M059J (cell line): ENCODE data around the gene CENPVL3. TPM values are rescaled to one million over a fixed set of nuclear protein-coding genes. Genes with fewer than 3 reads are reported as not detected.
"Not testable (repeated sequence)": the region's sequence is repeated elsewhere in the genome, so short reads cannot be mapped to it uniquely, and the experiment has no call there.

Experiments
- DNase-seq: peaks from one replicate; pipeline ENCODE4 v3.0.0-alpha.2; 2012; ENCODE audit warnings: low read depth
- total RNA-seq: library from RNA; depleted of rRNA; stranded (reverse); fragments of >200 nt; shearing (Covaris generic); gene quantifications from 2 replicates; pipeline ENCODE4 v1.2.3, GENCODE V29; 2014; rRNA removed

CENPVL3 gene
- not detected in 2 replicates for total RNA-seq

DNA sequence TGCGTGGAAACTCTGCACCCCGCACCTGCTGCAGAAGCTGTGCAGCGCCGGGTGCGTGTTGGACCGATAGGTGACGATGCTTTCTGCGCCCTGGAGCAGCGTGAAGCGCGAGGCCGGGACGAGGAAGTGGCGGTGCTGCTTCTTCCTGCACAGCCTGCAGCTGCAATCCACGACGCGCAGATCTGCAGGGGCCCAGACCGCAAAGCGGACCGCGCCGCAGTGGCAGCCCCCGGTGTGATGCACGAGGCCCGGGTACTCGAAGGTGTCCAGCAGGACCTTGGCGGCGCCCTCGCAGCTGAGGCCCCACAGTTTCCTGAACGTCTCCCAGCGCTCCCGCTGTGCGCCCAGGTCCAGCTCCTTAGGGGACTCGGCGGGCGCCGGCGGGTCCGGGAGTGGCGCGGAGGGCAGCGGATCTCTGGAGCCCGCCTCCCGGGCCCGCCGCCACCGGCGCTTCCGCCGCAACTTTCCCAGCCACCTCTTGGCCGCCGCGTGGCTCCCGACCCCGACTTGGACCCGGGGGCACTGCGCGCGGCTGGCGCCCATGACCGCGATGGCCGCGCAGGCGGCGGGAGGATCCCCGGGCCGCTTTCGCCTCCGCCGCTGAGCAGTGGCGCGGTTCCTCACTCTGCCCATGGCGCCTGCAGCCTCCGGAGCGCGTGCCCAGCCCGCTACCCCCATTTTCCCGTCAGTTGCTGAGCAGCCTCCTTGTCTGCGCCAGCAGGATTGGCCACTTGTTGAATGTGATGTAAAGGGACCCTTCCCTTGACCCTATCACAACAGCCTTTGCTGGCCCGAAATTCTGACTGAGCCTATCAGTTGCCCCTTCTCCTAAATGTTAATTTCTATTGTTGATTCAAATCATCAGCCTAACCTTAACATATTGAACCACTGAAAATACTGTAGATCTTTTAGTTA is at the start of gene CENPVL3:
CENPVL3 (minus strand) TSS at position 672 of the 915 bp plus-strand sequence; CDS start at position 633, 39 bp downstream.
- not testable (repeated sequence) for DNase-seq

- no peak for DNase-seq
These were observed 47.3 kb upstream of the CENPVL3 start for GRCh38 chrX:51665981-51666380.

- no peak for DNase-seq
These were observed 24.7 kb upstream of the CENPVL3 start for GRCh38 chrX:51643377-51643776.

DNA sequence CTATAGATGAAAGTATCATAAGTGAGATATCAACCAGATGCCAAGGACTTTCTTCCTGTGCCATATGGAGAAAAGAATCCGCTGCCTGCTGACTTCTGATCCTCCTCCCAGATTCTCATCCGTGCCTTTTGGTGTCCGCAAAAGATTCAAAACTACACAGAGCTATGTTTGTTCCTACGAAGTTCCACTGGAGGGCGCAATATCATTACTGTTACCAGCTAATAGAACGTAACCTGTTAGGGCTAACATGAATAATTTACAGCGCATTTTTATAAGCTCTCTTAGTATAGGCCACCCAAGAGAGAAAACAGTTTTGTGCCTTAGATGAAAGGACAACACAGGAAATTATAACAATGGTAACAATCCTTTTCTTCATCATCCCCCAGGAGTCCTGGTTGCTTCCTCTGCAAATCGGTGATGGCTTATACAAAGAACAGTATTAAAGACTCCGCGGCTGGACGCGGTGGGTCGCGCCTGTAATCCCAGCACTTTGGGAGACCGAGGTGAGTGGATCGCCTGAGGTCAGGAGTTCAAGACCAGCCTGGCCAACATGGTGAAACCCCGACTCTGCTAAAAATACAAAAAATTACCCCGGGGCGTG is 22.8 kb upstream of the CENPVL3 start:
- peak; percentile 44 for DNase-seq

GRCh38 chrX:51636511-51636910 is 17.8 kb upstream of the CENPVL3 start:
- not testable (repeated sequence) for DNase-seq

DNA sequence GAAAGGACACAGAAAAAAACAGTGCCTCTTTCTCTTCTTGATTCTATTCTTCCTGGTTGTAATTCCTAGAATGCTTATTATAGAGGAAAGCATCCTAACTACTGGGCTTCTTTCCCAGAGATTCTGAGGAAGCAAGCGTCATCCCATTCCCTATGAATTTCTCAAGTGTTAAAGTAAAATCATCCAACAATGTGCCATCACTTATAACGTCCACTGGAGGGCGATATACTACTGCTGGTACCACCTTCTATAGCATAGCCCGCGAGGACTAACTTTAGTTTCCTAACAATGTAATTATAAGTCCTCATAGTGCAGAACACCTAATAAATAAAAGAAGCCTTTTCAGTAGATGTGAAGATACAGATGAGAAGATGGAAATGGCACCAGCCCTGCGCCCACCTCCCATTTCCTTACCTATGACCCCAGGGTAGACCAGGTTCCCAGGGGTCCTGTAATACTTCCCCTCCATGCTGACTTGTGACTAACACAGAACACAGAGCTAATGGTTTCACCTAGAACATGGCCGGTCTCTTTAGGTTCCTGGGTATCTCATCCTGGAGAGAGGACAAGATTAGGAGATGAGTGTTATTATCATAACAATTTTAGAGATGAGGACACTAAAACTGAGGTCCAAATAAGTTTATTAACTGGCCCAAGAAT is 4.2 kb downstream of the CENPVL3 start:
- peak; percentile 30 for DNase-seq

- peak; percentile 27 for DNase-seq
These were observed 9.9 kb downstream of the CENPVL3 start for GRCh38 chrX:51608766-51609165.

DNA sequence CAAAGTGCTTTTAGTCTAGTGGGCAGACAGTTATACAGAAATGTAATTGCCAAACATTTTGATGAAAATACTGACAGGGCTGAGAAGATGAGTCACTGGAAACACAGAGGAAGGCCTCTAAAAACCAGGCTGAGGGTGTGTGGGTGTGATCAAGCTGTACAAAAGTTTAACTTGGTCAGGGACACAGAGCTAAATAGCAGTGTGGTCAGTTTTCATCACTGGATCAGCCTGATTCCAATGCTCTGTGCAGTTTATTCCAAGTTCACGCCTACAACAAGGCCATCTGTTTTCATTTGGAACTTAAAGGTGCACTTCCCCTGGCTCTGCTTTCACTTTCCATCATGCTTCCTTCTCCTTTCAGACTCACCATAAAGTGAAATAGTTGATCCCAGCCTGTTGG is 10.6 kb downstream of the CENPVL3 start:
- DNase-seq = no peak

DNA sequence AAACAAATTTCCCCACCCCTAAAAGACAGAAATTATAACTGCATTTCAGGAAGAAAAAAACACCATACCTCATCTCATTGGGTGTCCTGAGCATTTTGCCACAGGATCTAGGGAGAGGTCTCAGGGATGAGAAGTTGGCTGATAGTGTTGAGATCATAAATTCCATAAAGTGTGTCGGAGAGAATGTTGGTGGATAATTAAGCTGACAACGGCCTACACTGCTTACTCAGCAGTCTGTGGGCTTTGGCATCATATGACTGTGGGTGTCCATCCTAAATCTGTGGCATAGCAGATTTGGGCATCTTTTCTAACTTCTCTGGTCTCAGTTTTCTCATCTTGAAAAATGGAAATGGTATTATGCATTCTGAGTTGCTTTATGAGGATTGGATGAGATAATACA is 12.3 kb downstream of the CENPVL3 start:
- no peak for DNase-seq

DNA sequence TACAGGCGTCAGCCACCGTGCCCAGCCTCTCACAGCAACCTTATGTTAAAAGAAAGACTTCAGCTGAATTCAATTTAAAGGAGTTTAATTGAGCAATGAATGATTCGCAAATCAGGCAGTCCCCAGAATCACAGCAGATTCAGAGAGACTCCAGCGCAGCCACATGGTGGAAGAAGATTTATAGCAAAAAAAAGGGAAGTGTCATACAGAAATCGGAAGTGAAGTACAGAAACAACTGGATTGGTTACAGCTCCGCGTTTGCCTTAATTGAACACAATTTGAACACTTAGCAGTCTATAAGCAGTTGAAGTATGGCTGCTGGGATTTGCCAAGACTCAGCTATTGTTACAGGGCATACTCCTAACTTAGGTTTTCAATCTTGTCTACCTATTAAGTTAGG is 19.8 kb downstream of the CENPVL3 start:
- no peak for DNase-seq

DNA sequence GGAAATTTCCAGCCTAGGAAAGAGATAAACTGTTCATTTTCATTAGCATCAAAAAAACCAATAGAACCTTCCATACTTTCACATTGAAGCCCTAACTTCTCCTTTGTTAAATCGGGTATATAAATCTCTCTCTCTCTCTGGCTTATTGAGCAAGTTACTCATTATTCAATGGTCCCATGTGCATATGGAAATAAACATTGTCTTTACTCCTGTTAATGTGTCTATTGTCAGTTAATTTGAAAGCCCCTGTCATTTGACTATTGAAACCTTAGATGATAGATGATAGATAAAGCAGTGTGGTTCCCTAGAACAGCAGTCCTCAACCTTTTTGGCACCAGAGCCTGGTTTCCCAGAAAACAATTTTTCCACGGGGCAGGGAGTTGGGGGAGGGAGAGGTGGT is 46.8 kb downstream of the CENPVL3 start:
- no peak for DNase-seq

DNA sequence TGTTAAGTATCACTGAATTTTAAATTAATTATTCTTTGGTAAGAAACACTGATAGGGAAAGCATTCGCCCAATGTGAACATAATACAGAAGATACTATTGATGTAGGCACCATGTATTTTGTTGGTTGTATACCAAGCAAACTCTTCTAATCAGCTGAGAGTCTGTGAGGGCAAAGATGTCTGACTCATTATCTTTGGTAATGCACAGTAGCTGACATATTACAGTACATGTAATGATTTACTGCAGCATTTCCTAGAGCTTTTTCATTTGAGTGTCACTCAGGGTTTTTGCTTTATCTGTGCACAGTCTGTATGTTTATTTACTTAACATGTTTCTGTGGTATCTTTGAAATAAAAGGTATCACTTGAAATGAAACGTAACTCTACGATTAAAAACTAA is 49.2 kb downstream of the CENPVL3 start:
- peak; percentile 8 for DNase-seq

DNA sequence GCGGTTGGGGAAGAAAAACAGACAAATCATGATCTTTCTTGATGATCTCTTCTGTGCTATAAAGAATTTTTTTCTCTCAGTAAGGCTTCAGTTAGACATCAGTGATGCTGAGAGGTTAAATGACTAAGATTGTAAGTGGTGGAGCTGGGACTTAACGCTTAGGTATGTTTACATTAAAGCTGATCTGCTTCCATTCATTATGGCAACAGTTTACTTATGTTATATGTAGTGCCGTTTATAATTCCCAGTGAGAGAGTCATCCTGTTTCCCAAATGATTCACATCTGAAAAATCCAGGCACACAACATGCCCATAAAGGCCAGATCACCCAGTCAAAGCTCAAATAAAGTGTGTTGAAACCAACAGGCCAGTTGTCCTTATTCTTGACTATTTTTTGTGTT is 50.1 kb downstream of the CENPVL3 start:
- peak; percentile 39 for DNase-seq

Other genes starting within 250 kb of the CENPVL3 start
- 3.6 and 4.1 TPM in 2 replicates for gene NUDT11, start 122.3 kb downstream of the CENPVL3 start, total RNA-seq
- gene CENPVL2, start 63.9 kb upstream of the CENPVL3 start, total RNA-seq = not detected in 2 replicates
- gene CENPVL1, start 91.6 kb upstream of the CENPVL3 start, total RNA-seq = not detected in 2 replicates
- gene GSPT2, start 124.5 kb upstream of the CENPVL3 start, total RNA-seq = 8.3 and 8.8 TPM in 2 replicates